ENCODE data around the gene ENTR1.
"Not testable (repeated sequence)": the region's sequence is repeated elsewhere in the genome, so short reads cannot be mapped to it uniquely, and the experiment has no call there.

The ENTR1 gene

DNA sequence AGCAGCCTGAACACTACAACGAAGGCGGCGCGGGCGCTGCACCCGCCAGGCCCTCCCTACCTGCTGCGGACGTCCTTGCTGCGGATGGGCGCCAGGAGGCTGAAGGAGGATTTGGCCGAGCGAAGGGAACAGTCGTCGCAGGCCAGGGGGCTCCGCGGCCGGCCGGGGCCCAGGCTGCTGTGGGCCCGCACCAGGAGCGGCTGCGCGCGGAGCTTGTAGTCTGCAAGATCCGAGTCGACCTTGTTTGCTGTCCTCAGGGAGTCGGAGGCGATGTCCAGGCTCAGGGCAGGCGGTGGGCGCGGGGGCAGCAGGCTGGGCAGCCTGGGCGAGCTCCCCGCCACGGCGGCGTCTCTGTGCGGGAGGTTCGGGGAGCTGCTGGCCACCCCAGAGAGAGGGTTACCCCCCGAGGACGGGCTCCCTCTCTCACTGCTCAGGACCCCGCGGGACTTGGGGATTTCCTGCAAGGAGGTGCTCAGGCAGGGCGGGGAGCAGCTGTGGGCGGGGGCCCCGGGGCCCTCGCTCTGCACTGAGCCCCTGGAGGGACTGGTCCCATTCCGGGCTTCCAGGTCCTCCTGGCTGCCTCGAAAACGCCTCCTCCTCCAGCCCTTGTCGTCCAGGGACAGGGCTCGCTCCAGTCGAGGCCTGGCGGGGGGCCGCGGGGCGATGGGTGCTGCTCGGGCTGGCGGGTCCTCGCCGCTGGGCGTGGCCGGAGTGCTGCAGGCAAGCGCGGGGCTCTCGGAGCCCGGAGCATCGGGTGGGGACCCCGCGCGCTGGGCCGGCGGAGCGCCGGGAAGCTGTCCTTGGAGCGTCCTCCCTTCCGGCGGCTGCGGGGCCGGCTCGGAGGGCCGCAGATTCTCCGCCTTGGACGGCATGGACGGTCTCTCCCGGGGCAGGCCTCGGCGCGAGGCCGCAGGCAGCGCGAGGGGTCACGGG lies 28.4 kb upstream of the ENTR1 start:
- no peak for DNase-seq

DNA sequence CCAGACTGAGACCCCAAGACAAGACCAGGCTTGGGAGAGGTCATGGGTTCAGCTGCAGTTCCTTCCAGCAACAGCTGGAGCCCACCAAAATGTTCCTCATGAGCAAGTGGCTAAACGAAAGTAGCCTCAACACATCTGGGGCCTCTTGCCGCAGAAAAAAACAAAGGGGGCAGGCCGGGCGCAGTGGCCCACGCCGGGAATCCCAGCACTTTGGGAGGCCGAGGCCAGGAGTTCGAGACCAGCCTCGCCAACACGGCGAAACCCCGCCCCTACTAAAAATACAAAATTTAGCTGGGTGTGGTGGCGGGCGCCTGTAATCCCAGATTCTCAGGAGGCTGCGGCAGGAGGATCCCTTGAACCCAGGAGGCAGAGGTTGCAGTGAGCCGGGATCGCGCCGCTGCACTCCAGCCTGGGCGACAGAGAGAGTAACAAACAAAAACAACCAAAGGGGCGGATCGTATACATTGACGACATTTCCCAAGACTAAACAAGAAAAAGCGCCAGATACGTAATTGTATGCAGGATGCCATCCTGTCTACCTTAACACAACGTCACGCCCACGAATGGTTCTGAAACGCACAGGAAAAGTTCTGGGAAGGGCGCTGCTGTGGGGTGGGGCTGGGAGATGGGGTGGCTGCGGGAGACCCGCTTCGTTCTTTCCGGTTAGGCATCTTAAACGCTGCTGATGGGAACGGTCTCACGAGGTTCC lies 27.6 kb upstream of the ENTR1 start:
- no peak for DNase-seq

DNA sequence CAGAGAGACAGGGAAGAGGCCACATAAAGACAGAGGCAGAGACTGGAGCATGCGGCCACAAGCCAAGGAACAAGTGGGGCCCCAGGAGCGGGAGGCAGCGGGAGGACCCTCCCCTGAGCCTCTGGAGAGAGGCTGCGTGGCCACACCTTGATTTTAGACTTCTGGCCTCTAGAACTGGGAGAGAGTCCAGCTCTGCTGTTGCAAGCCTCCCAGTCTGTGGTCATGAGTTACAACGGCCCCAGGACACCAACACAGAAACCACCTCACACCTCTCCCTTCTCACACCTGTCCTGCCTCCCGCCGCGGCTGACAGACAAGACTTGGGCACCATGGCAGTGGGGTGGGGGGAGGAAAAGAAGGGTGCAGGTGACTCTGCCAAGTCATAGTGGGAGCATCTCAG lies 27.0 kb upstream of the ENTR1 start:
- DNase-seq = no peak

DNA sequence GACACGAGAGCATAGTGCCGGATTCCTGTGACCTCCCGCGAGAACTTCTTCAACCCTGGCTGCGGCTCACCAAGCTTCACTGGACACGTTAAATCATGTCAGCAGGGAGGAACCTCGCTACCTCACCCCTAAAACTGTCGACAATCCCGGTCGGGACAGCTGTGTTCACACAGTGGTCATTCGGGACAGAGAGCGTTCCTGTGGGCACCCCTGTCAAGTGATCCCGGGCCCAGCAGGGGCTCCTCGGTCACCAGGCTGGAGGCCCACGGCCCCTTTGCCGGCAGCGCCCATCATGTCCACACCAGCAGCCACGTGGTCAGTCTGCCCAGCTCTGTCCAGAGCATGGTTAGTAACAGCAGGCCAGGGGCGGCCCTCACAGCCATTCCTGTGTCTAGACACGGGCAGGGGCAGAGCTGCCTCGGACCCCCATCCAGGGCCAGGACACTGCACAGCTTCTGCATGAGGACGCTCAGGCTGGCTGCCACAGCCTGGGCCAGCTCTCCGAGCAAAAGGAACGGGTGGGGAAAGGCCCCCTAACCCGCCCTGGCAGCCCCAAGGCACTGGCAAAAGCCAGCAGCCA lies 25.7 kb upstream of the ENTR1 start:
- no peak for DNase-seq

DNA sequence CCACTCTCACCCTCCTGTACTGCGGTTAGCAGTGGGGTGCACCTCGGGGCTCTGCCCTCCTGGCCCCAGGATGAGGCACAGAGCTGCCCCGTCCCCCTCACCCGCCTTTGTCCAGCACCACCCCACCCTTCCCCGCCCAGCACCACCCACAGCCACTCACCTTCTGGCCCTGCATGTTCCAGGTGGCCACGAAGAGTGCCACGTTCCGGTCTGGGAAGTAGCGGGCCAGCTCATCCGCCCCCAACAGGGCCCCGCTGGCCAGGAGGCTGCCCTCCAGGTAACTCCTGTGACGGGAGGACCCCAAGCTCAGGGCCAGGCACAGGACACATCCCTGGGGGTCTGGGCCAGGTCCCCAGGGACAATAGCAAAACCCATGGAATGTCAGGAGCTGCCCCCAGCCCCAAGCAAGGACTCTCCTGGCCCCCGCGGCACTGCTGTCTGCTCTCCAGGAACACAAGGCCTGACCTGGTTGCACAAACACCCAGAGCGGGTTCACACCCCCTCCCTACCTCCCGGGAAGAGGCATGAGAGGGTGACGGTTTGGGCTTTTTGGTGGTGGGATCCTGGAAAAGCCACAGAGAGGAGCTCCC lies 24.3 kb upstream of the ENTR1 start:
- no peak for DNase-seq

DNA sequence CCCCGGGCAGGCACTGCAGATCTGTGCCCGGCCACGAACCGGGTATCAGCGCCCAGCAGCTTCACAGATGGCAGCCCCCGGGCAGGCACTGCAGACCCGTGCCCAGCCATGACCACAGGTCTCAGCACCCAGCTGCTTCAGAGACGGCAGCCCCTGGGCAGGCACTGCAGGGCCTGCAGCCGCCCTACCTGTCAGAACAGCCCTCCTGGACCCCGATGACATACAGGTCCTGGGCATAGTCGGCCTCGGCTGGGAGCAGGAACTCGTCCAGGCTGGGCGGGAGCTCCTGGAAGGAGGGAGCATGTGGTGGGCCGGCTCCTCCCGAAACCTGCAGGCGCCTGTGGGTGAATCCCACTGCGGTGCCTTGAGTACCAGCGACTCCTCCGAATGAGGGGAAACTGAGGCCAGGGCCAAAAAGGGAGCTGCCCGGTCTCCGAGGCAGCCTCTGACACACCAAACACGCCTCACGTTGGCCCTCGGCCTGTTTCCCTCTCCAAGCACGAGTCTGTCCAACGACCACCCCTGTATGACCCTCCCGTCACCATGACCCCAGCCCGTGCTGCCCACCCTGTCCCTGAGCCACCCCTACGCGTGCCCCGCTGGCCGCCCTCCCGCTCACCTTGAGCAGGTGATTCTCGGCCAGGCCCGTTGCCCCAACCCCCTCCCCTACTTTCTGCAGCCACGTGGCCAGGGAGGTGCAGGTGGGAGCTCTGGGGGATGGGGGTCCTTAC lies 23.6 kb upstream of the ENTR1 start:
- DNase-seq = no peak

DNA sequence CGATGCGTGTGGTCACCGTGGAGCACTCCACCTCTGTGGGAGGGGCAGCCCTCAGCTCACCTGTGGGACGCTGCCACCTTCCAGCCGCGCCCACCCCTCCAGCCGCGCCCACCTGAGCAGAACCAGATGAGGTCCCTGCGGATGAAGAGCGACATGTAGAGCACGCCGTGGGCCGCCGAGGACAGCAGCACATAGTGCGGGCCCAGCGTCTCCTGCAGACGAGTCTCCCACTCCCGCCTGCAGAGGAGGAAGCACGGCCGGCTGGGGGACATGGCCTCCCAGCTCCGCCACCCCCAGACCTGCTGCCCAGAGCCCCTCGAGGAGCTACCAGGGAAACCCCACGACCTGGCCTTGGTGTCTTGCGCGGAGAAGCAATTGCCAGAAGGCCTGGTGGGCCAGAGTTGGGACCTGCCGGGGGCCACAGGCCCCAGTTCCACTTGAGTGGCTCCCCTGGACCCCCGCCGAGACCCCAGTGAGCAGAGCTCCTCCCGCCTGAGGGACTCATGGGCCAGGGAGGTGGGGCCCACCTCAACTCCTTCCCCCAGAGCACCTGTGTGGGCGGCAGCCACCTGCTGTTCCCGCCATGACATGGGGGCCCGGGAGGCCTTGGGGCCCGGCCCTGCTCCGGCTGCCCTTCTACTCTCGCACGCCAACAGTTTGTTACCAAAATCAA lies 22.8 kb upstream of the ENTR1 start:
- no peak for DNase-seq

DNA sequence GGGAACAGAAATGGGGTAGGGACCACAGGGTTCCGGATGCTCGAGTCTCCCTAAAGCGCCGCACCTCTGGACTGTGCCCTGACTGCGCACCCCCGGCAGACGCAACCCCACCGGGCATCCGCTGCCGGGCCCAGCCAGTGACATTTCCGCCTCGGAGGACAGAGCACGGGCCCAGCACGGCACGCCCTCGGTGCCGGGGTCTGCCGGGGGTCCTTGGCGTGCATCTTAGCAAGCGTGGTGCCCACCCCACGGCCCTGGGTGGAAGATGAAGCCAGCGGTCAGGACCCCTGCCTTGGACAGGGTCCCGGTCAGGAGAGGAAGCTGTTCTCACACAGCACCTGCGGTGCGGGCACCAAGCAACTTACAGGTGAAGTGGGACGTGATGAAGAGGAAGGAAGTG lies 22.2 kb upstream of the ENTR1 start:
- no peak for DNase-seq

DNA sequence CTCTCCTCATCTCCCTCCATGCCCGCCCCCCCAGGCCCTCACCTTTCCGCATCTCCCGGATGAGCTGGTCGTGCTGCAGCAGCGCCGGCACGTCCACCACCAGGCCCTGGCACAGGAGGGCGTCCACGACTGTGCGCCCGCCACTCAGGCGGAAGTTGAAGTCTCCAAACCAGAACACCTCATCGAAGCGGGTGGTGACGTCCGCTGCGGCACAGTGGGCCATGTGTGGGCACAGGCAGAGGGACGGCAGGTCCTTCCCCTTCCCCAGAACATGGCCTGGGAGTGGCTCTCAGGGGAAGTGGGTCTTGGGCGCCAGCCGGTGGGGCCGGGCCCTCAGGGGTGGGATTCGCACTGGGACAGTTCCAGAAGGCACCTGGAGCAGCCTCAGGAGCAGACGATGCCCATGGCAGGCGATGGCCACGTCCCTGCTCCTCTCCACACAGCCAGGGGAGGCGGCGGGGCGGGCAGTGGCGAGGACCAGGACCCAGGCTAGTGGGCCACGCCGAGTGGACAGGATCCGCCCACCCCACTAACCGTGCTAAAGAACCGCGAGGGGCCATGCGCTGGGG lies 21.5 kb upstream of the ENTR1 start:
- DNase-seq = no peak

DNA sequence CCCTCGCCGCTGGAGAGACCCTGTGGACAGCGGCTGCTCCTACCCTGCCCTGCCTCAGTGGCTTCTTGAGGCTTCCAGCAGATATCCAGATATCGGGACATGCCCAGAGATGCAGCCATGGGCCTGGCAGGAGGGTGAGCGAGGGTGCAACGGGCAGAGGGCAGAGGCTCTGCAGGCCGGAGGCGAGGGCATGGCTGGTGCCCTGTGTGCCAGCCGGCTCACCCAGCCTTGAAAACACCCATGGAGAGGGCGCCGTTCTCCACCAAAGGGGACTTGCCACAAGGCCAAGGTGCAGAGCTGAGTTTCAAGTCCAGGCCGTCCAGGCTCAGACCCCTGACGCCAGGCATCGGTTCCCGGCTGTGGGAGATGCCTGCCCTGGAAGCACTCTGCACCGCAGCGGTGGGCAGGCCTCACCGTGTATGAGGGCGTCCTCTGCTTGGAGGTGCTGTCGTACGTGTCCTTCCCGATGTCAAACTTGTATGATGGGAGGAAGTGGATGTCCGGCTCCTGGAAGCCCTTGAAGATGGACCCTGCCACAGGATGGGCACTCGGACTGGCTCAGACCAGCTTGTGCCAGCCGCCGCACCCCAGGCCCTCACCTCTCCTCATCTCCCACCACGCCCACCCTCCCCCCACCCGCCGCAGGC lies 20.3 kb upstream of the ENTR1 start:
- no peak for DNase-seq

DNA sequence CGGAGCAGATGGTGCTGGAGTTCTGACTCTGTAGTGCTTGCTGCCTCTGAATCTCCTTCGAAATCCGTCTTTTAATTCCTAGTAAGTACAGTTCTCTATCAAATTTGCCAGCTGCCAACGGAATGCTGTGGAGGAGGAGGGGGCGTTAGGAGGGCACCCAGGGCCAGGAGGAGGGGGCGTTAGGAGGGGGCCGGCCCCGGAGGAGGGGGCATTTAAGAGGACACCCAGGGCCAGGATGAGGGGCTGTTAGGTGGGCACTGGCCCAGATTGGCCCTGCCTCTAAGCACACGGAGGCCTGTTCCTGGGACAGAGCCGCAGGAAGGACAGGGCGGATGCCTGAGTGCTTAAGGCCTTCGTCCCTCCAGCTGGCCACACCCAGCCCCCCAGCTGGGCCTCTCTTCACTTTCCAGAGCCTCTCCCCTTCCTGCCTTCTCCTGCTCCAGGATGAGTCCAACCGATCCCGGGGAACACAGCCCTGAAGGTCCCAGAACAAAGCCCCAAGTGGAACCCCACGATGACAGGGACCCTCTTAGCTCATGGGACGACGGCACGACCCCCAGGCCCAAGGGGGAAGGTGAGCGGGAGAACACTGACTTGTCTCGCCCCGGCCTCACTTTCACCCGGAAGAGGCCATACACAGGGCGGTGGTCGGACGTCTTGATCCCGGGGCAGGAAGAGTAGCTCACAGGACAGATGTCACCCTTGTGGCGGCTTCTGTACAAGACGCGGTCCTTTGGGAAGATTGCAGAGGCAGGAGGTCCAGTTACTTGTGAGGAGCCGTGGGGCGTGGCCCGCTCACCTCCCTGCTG lies 19.5 kb upstream of the ENTR1 start:
- DNase-seq = no peak

DNA sequence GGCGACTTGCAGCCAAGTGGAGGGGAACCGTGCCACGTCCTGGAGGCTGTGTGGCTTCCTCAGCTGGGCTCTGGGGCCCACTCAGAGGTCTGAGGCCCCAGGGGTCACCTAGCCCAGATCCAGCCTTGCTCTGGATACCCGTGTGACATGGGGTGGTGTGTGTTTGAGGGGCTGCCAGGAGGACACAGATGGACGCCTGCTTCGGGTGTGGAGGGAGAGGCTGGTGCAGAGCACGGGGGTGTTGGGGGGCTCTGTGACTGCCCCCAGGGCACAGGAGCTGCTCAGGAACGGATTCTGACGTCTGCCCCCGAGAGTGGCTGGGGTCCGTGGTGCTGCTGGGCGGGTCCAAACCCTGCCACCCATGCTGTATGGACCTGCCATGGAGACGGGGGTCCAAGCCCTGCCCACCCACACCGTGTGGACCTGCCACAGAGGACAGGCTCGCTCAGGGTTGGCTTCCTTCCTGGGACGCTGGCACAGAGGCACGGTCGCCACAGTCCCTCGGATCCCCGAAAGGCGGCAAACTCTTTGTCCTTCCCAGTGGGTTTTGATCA lies 18.7 kb upstream of the ENTR1 start:
- no peak for DNase-seq

DNA sequence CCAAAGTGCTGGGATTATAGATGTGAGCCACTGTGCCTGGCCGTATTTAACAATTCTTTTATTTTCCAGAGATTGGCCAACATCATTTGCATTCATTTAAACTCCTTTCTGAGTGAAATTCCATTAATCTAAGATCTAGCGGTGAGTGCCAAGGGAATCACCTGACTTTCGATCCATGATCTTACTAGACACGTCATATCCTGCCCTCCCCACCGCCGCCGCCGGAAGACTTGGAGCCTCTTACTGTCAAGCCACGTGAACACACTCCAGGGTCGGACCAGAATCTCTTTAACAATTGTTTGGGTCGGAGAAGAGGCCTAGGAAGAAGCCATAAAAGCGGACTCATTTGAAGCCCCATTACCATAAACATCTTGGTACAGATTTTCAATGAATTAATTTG lies 16.4 kb upstream of the ENTR1 start:
- DNase-seq = no peak

DNA sequence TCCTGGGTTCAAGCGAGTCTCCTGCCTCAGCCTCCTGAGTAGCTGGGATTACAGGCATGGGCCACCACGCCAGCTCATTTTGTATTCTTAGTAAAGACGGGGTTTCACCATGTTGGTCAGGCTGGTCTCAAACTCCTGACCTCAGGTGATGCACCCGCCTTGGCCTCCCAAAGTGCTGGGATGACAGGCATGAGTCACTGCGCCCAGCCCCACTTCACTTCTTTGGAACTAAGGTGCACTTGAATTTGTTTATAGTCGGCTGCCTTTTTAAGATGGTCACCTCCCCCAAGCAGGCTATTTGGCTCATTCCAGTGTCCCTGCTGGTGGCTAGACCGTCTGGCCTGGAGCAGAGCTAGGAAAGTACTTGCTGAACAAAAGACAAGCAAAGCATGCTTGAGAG lies 15.0 kb upstream of the ENTR1 start:
- DNase-seq = not testable (repeated sequence)

DNA sequence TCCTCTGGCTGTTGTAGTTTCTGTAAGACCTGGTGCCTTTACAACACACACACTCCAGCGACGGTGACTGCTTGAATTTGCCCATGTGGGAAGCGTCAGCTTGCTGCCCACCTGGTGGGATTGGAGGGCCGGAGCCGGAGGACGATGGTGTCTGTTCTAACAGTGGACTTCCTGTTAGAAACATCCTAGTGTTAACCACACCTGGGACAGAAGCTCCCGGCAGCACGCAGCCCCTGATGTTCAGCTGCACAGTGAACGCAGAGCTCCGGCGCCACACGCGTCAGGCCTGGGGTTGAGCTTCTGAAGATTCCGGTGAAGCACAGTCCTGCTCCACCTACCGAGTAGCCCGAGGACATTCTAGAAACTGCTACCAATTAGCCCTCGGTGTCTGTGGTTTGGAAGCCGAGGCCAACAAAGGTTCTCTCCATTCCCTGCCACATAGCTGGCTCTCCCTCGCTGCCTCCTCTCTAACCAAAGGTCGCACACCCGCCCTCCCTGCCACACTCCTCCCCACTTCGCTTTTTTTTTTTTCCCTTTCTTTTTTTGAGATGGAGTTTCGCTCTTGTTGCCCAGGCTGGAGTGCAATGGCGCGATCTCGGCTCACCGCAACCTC lies 14.4 kb upstream of the ENTR1 start:
- DNase-seq = no peak

DNA sequence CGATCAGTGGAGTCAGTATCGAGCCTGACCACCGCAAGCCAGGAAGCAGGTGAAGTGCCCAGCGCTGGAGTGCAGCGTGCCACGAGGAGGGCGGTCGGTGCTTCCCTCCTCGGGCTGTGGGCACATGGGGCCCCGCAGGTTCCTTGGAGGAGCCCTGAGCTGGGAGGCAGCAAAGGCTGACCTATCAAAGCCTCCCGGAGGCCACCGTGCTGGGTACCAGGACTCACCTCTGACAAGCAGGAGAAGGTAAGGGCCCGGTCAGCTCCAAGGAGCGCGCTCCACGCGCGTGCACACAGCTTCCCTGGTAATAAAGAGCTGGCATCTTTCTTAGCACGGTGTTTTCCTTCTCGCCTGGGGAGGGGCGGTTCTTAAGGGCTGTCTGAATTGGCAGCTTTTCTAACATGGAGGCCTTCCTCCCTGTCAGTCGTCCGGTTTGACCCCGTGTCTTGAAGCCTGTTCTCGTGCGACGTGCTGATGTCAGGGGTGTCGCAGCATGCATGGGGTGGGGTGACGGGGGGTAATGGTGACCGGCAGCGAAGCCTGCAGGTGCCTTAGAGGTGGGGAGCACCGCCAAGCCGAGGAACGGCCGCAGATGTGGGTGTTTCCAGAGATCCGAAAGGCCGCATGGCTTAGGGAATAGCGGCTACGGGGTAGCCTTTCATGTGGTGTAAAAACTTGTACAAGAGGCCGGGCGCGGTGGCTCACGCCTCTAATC lies 13.2 kb upstream of the ENTR1 start:
- DNase-seq = no peak

DNA sequence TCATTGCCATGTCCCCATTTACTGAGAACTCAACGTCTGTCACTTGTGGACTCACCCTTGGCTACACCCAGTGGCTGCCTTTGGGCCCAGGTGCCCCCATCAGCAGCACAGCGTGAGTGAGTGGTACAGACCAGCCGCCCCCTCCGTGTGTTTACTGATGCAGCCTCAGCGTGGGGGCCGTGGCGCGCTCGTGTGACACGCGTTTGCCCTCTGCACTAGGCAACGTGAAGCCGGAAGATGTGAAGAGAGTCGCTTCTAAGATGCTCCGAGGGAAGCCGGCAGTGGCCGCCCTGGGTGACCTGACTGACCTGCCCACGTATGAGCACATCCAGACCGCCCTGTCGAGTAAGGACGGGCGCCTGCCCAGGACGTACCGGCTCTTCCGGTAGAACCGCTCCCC lies 12.5 kb upstream of the ENTR1 start:
- no peak for DNase-seq

DNA sequence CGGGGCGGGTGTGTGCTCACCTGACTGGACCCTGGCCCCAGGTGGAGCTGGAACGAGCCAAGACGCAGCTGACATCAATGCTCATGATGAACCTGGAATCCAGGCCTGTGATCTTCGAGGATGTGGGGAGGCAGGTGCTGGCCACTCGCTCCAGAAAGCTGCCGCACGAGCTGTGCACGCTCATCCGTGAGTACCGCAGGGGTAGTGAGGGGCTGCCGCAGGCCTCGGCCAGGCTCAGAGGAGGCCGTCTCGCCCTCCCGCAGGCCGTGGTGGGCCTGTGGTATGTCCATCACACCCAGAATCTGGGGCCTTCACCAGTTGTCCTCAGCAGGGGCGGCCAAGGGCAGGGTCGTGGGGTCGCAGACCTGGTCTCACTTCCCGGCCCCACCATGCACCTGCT lies 11.4 kb upstream of the ENTR1 start:
- DNase-seq = no peak

DNA sequence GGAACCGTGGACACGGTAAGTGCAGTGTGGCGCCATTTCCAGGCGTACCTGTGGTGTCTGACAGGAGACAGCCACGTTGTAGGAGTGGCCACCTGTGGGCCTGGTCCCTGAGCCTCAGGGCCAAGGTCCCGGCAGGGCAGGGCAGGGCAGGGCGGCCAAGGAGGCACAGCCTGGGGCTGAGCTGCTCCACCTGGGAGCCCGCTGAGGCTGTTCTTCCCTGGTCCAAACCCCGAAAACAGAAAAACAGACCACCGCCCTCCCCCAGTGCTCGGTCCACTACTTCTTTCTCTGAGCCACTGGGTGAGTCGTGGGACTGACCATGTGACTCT lies 8.6 kb upstream of the ENTR1 start:
- no peak for DNase-seq

Measured in NCI-H2029 (cell line).